HG03066 (cell line): Measurements from ENCODE around the gene CRB2.
"Not testable (repeated sequence)": the region's sequence is repeated elsewhere in the genome, so short reads cannot be mapped to it uniquely, and the experiment has no call there.

Source experiments
- ATAC-seq: cut with Tn5 transposase; IDR thresholded peaks from one replicate; pipeline ENCODE4 v1.9.1; 2021; ENCODE audit warnings: low read depth; ENCODE audit not compliant: unreplicated experiment

CRB2 gene

DNA sequence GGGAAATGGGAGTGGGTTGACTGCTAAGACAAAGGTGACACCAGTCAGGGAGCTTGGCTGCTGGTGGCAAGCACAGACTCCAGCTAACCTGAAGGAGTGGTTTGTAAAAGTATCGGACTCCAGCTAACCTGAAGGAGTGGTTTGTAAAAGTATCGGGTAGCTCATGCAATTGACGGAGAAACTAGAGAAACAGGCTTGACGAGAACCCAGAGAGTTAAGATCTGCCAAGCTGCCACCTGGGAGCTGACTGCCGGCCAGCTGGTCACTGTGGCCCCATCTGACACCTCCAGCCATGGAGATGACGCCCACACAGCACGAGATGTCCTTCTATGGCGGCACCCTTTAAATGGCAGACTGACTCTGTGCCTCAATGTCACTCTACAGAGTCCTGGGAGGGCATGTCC, 28.3 kb upstream of the CRB2 start:
- no peak for ATAC-seq

- no peak for ATAC-seq
Measured at GRCh38 chr9:123329329-123329955, 26.6 kb upstream of the CRB2 start.

DNA sequence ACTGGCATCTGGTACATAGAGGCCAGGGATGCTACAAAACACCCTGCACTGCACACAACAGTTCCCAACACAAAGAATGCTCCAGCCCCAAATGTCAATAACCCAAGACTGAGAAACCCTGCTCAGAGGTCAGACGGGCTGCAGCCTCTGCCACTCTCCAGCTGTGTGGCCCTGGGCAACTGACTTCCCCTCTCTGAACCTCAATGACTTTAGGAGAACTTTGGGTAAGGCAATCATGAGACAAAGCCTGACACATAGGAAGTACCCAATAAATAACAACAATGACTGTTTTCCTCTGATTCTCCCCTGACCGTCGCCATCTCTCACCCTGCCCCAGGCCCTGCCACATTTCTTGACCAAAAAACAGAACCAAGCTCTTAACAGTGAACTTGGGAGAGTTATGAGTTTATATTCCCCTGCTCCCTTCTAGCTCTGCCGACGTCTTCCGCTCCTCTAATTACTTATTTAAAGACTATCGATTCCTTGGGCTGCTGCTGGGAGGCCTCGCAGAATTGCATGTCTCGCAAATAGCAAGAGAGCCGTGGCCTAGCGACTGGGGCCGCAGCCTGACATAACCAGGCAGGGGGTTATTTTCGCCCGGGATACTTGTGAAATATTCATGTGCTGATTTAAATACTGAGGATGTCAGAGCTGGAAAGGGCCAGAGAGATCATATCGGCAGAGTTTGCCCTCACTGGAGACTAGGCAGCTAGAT, 24.5 kb upstream of the CRB2 start:
- ATAC-seq: no peak

DNA sequence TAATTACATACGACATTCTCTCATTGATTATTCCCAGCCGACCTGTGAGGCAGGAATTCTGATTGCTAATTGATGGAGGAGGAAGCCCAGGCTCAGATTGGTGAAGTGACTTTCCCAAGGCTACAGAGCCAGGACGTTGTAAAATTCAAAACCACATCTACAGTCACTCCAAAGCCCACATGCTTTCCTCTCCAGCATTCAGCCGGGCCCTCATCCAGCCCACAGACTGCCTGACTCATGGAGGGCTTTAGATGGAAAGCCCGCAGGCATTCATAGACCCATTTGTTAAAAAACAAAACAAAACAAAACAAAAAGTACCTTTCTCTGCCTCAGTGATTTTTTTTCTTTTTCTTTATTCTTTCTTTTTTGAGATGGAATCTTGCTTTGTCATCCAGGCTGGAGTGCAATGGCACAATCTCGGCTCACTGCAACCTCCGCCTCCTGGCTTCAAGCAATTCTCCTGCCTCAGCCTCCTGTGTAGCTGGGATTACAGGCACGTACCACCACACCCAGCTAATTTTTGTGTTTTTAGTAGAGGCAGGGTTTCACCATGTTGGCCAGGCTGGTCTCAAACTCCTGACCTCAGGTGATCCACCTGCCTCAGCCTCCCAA, 22.8 kb upstream of the CRB2 start:
- ATAC-seq: not testable (repeated sequence)

DNA sequence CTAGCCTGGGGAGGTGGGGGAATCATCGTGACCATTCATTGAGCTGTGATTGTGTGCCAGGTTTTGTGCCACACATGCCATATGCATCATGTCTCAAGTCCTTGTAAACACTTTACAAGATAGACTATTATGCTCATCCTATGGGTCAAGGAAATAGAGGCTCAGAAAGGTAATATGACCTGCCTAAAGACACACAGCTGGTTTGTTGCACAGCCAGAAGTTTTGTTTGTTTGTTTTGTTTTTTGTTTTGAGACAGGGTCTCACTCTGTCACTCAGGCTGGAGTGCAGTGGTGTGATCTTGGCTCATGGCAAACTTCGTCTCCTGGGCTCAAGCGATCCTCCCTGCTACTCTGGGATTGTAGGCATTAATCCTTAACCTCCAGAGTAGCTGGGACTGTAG, 21.4 kb upstream of the CRB2 start:
- no peak for ATAC-seq

- ATAC-seq: no peak
Measured at GRCh38 chr9:123335193-123335985, 20.6 kb upstream of the CRB2 start.

DNA sequence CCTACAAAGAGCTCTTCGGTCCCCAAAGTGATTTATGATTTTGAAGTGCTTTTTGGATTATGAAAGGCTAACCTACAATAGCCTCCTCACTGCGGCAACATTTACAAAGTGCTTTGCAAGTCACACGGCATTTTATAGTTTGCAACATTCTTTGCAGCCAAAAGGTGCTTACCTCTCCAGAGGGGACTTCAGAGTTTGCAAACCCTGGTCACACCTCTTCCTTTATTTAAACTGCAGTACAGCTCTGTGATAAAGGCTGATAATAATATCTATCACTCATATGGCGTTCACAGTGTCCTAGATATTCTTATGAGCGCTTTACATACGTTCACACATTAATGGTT, 20.0 kb upstream of the CRB2 start:
- no peak for ATAC-seq

GRCh38 chr9:123336449-123336848, 19.5 kb upstream of the CRB2 start:
- ATAC-seq: no peak

DNA sequence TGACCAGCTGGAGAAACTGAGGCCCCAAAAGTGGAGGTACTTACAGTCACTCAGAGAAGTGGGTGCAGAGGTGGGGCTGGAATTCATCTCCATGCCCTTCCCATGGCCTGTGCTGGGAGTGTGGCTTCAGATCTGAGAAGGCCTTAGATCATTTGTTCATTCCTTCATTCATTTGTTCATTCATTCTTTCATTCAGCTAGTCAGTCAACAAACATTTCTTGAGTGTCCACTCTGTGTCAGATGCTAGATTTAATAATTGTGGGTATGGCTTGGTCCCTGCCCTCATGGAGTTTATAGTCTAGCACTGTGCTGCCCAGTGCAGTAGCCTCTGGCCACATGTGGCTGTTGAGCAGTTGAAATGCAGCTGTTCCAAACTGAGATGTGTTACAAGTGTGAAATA, 19.0 kb upstream of the CRB2 start:
- ATAC-seq: no peak

- ATAC-seq: no peak
Measured at GRCh38 chr9:123337971-123338370, 18.0 kb upstream of the CRB2 start.

DNA sequence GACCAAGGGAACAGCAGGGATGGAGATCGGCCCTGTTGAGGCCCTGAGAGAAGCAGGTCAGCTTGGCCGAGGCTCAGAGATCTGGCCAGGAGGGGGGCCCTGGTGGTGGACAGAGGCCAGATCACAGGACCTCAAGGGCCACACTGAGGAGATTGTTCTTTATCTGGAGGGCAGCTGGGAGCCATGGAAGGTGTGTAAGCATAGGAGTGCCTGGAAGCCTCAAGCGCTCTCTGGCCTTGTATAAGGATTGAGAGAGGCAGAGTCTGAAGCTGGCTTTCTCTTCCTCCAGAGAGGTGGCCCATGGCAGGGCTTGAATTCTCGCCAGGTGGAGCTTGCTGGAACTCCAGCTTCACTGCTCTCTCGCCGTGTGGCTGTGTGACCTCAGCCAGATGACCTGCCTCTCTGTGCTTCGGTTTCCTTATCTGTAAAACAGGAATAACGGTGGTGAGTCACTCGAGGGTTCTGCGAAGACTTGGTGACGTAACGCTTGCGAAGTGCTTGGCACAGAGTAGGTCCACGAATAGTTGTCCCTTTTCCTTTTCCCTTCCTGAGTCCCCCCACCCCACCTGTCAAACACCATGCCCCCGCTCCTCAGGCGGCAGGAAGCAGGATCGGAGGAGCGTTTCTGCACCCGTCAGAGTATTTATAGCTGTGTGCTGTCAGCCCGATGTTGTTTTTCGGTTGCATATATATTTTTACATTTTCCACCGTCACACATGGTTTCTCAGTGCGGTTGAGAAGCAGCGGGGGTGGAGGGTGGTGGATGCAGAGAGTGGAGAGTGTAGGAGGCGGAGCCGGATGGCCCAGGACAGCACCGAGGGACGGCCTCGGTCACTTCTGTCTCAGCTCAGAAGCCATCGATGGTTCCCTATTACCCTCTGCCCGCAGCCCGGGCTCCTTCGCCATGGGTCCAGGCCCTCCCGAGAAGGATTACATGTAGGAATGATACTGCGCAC, 17.0 kb upstream of the CRB2 start:
- peak; percentile 65 for ATAC-seq

GRCh38 chr9:123339666-123340510, 16.1 kb upstream of the CRB2 start:
- peak; percentile 42 for ATAC-seq

DNA sequence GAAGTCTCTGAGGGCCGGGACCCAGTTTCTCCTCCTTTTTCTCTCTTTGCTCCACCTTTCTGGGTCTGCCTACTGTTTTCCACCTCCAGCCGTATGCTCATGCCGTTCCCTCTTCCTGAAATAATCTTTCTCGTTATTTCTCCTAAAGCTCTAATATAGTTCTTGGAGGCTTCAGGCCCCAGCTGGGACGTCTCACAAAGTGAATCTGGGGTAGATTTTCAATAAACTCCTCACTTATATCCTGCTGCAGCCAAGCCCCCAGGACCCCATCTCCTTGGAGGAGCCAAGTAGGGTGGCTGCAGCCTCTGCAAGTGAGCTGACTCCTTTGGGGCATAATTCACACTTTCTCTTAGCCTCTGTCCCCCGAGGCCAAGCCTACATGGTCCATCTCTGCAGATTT, 14.2 kb upstream of the CRB2 start:
- ATAC-seq: no peak

DNA sequence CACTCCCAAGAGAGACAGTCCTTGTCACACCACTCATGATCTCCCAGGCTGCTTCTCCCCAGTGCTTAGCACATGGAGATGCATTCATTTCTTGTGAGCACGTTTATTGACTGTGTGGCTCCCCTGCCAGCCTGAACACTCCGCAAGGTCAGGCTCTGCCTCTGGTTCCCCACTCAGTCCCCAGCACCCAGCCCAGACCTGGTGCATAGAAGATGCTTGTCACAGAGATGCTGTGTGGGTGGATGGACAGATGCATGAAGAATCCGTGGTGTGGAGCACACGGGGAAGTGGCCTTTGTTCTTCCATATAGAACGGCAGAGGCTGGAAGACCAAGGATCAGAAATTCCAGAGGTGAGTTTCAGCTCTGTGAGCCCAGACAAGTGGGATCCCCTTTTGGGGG, 13.8 kb upstream of the CRB2 start:
- ATAC-seq: no peak

DNA sequence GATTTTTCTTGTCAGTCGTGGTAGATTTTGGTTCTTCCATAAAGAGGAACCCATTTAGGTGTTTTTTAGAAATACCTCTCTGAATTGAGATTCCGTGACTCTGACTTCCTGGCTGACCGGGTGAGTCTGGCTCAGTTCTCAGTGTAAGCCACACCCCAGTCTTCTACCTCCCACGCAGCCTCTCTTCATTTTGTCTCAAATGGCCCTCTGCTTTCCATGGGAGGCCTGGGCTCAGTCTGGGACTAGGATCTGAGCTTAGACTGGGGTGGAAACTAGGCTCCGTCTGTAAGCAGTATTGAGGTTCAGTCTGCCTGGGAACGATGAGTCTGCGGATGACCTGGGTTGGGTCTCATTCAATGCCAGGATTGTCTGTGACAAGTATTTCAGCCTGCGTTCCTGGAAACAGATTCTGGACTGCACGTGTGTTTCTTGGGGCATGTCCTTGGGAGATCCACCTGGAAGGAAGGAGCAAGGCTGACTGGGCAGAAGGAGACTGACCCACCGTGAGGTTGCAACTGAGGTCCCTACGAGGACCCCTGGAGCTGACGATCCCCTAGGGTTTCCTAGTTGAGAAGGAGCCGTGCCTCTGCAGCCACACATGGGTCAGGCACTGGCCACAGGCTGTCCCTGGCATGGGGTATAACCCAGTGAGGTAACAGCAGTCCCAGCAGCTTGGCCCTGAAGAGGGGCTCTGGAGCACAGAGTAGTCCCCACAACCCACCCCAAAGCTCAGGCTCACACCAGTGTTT, 12.4 kb upstream of the CRB2 start:
- peak; percentile 24 for ATAC-seq

- no peak for ATAC-seq
Measured at GRCh38 chr9:123344192-123344949, 11.6 kb upstream of the CRB2 start.

- no peak for ATAC-seq
Measured at GRCh38 chr9:123345567-123345955, 10.4 kb upstream of the CRB2 start.

DNA sequence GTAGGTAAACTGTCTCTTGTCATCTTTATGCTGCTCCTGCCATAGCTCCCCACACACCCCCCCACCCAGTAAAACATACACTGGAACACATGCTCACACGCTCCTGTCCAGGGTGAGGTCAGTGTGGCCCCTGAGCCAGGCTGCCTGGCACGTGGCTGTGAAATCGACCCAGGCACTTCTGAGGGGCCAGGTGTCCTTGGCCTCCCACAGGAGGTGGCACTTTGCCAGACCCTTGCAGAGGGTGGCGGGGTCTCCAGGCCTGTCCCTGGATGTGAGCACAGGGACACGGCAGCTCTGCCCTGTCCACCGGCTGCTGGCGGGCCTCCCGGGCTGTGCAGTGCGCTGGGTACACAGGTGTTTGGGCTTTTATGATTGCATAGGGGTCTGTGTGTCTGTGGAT, 10.0 kb upstream of the CRB2 start:
- ATAC-seq: no peak
